ENCODE results near the gene ELL2. TPM values are rescaled to one million over a fixed set of nuclear protein-coding genes. Genes with fewer than 3 reads are reported as not detected.
A peak's percentile ranks its signal among the peaks of the same experiment; 100 is the strongest.

The ELL2 gene
- total and polyA plus RNA-seq, 2 of the 13 experiments (the other 11 are each of a cell fraction or from before 2014, with no cell fraction given) = 78.9 to 97.1 TPM

DNA sequence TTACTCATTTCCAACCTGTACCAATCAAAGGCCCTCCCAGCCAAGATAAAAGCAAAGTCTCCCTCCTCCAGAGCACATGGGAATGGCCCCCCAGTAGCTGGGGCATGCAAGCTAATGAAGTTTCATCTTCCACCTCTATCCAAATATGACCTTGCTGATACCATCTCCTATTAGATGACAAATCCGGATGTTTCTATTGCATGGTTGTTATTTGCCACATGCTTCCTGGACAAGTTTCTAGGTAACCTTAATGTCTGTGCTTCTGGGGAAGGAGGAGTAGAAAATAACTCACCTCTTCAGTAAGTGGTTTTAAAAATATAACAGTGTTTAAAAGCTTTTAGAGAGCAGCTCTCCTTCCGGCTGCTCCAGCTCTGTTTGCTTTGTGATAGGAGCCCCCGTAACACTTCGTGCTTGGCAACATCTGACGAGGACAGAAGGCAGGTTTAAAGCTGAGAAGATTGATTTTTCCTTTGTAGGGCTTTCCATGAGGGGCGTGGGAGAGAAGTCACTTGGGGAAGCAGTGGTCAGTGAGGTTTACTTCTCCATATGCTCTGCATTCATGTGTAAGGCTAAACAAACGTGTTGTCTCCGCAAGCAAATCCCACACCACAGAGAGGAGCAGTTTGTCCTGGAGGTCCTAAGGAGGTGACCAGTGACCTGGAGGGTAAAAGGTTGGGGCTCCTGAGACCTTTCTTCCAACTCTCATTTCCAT is 98.8 kb downstream of the ELL2 start (continued):
- TF ChIP-seq, protein P1, sequence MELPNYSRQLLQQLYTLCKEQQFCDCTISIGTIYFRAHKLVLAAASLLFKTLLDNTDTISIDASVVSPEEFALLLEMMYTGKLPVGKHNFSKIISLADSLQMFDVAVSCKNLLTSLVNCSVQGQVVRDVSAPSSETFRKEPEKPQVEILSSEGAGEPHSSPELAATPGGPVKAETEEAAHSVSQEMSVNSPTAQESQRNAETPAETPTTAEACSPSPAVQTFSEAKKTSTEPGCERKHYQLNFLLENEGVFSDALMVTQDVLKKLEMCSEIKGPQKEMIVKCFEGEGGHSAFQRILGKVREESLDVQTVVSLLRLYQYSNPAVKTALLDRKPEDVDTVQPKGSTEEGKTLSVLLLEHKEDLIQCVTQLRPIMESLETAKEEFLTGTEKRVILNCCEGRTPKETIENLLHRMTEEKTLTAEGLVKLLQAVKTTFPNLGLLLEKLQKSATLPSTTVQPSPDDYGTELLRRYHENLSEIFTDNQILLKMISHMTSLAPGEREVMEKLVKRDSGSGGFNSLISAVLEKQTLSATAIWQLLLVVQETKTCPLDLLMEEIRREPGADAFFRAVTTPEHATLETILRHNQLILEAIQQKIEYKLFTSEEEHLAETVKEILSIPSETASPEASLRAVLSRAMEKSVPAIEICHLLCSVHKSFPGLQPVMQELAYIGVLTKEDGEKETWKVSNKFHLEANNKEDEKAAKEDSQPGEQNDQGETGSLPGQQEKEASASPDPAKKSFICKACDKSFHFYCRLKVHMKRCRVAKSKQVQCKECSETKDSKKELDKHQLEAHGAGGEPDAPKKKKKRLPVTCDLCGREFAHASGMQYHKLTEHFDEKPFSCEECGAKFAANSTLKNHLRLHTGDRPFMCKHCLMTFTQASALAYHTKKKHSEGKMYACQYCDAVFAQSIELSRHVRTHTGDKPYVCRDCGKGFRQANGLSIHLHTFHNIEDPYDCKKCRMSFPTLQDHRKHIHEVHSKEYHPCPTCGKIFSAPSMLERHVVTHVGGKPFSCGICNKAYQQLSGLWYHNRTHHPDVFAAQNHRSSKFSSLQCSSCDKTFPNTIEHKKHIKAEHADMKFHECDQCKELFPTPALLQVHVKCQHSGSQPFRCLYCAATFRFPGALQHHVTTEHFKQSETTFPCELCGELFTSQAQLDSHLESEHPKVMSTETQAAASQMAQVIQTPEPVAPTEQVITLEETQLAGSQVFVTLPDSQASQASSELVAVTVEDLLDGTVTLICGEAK (IDR thresholded peaks at IDR 0.05) = no peak
- TF ChIP-seq, protein P1 (CRISPR knock-in tag; IDR thresholded peaks at IDR 0.05) = no peak
- TF ChIP-seq DNMT1 (CRISPR knock-in tag; IDR thresholded peaks at IDR 0.05) (no peak), ARNTL (CRISPR knock-in tag; IDR thresholded peaks at IDR 0.05) (no peak), NFE2 (CRISPR knock-in tag; IDR thresholded peaks at IDR 0.05) (no peak)
- TF ChIP-seq, protein P2, sequence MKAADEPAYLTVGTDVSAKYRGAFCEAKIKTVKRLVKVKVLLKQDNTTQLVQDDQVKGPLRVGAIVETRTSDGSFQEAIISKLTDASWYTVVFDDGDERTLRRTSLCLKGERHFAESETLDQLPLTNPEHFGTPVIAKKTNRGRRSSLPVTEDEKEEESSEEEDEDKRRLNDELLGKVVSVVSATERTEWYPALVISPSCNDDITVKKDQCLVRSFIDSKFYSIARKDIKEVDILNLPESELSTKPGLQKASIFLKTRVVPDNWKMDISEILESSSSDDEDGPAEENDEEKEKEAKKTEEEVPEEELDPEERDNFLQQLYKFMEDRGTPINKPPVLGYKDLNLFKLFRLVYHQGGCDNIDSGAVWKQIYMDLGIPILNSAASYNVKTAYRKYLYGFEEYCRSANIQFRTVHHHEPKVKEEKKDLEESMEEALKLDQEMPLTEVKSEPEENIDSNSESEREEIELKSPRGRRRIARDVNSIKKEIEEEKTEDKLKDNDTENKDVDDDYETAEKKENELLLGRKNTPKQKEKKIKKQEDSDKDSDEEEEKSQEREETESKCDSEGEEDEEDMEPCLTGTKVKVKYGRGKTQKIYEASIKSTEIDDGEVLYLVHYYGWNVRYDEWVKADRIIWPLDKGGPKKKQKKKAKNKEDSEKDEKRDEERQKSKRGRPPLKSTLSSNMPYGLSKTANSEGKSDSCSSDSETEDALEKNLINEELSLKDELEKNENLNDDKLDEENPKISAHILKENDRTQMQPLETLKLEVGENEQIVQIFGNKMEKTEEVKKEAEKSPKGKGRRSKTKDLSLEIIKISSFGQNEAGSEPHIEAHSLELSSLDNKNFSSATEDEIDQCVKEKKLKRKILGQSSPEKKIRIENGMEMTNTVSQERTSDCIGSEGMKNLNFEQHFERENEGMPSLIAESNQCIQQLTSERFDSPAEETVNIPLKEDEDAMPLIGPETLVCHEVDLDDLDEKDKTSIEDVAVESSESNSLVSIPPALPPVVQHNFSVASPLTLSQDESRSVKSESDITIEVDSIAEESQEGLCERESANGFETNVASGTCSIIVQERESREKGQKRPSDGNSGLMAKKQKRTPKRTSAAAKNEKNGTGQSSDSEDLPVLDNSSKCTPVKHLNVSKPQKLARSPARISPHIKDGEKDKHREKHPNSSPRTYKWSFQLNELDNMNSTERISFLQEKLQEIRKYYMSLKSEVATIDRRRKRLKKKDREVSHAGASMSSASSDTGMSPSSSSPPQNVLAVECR (CRISPR knock-in tag; IDR thresholded peaks at IDR 0.05; ENCODE audit: borderline replicate concordance) = peak; percentile 41; the same call in 1 of the 2 replicates
- TF ChIP-seq, protein P3, sequence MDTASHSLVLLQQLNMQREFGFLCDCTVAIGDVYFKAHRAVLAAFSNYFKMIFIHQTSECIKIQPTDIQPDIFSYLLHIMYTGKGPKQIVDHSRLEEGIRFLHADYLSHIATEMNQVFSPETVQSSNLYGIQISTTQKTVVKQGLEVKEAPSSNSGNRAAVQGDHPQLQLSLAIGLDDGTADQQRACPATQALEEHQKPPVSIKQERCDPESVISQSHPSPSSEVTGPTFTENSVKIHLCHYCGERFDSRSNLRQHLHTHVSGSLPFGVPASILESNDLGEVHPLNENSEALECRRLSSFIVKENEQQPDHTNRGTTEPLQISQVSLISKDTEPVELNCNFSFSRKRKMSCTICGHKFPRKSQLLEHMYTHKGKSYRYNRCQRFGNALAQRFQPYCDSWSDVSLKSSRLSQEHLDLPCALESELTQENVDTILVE (CRISPR knock-in tag; IDR thresholded peaks at IDR 0.05) = no peak

All from HepG2 (cell line).